ENCODE measurements around the gene SLC12A2.

Gene SLC12A2

DNA sequence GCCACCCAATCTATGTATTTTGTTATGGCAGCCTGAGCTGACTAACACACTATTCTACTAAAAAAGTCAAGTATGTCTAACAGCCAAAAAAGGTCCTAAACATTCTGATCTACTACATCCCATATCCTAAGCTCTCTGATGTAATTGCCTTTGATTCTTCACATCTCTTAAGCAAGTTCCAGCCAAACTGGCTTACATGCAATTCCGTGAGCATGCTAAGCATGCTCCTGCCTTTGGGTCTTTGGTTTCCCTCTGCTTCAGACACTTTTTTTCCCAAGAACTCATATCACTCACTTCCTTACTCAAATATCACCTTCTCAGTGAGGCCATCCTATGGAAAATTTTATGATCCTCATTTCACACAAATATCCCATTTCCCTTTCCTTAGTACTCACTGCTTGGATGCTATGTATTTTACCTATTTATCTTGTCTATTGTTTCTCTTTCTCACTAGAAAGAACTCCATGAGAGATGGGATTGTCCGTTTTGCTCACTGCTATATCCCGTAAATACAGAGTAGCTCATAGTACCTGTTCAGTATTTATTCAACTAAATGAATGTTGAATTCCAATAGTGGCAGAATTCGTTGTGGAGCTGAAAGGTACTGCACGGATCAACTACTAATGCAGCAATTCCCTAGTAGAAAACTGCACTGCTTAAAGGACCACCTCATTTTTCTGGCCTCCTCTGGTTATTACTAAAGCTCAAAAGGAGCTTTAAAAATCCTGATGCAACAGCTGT lies 2.3 kb upstream of the SLC12A2 start:
- TF ChIP-seq POLR2AphosphoS5 (IDR thresholded peaks at IDR 0.05; ENCODE audit: low read depth, low read length) (no peak), TAF1 (IDR thresholded peaks at IDR 0.05; ENCODE audit: borderline replicate concordance, insufficient read depth, low read length) (no peak), SIN3A (IDR thresholded peaks at IDR 0.05; ENCODE audit: borderline replicate concordance, insufficient read depth, low read length) (no peak), FOXP2 (optimal IDR thresholded peaks at IDR 0.05; ENCODE audit: borderline replicate concordance, extremely low read depth, extremely low read length, insufficient read depth) (no peak)
- TF ChIP-seq, protein P1, sequence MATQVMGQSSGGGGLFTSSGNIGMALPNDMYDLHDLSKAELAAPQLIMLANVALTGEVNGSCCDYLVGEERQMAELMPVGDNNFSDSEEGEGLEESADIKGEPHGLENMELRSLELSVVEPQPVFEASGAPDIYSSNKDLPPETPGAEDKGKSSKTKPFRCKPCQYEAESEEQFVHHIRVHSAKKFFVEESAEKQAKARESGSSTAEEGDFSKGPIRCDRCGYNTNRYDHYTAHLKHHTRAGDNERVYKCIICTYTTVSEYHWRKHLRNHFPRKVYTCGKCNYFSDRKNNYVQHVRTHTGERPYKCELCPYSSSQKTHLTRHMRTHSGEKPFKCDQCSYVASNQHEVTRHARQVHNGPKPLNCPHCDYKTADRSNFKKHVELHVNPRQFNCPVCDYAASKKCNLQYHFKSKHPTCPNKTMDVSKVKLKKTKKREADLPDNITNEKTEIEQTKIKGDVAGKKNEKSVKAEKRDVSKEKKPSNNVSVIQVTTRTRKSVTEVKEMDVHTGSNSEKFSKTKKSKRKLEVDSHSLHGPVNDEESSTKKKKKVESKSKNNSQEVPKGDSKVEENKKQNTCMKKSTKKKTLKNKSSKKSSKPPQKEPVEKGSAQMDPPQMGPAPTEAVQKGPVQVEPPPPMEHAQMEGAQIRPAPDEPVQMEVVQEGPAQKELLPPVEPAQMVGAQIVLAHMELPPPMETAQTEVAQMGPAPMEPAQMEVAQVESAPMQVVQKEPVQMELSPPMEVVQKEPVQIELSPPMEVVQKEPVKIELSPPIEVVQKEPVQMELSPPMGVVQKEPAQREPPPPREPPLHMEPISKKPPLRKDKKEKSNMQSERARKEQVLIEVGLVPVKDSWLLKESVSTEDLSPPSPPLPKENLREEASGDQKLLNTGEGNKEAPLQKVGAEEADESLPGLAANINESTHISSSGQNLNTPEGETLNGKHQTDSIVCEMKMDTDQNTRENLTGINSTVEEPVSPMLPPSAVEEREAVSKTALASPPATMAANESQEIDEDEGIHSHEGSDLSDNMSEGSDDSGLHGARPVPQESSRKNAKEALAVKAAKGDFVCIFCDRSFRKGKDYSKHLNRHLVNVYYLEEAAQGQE (IDR thresholded peaks at IDR 0.05; ENCODE audit: insufficient read depth in 1 of 2, low read depth in 2 of 2, low read length in 2 of 2), result no peak

DNA sequence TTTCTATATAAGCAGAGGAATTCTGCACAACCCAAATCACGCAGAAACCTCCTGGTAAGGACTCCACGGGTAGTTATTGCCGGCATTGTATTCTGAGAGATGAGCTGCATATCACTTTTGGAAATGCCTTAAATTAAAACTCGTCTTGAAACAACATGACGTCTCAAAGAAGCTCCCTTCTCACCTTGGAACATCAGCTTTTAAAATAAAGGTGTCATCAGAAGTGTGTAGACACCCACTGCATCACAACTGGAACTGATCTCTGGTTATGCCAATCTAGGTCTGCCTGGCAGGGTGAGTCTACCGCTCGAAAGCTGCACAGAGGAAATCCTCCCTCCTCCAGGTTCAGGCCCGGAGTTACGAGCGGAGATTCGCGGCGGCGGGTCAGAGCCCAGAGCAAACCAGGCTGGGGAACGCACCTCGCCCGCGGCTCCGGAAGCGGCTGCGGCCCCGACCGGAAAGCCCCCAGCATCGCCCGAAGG lies 974 bp upstream of the SLC12A2 start:
- TF ChIP-seq FOXP2 (optimal IDR thresholded peaks at IDR 0.05; ENCODE audit: borderline replicate concordance, extremely low read depth, extremely low read length, insufficient read depth) (no peak), SIN3A (IDR thresholded peaks at IDR 0.05; ENCODE audit: borderline replicate concordance, insufficient read depth, low read length) (no peak), TAF1 (IDR thresholded peaks at IDR 0.05; ENCODE audit: borderline replicate concordance, insufficient read depth, low read length) (no peak), POLR2AphosphoS5 (IDR thresholded peaks at IDR 0.05; ENCODE audit: low read depth, low read length) (no peak)
- TF ChIP-seq, protein P1 (IDR thresholded peaks at IDR 0.05; ENCODE audit: insufficient read depth in 1 of 2, low read depth in 2 of 2, low read length in 2 of 2), result no peak

DNA sequence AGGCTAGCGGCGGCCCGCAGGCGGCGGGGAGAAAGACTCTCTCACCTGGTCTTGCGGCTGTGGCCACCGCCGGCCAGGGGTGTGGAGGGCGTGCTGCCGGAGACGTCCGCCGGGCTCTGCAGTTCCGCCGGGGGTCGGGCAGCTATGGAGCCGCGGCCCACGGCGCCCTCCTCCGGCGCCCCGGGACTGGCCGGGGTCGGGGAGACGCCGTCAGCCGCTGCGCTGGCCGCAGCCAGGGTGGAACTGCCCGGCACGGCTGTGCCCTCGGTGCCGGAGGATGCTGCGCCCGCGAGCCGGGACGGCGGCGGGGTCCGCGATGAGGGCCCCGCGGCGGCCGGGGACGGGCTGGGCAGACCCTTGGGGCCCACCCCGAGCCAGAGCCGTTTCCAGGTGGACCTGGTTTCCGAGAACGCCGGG lies 253 bp downstream of the SLC12A2 start:
- TF ChIP-seq, protein P1 (IDR thresholded peaks at IDR 0.05; ENCODE audit: insufficient read depth in 1 of 2, low read depth in 2 of 2, low read length in 2 of 2), result 0 out of 4 replicates have a peak, but pooled peaks of 1 of the 2 experiments have one; percentile 15
- TF ChIP-seq SIN3A (IDR thresholded peaks at IDR 0.05; ENCODE audit: borderline replicate concordance, insufficient read depth, low read length), result no peak
- TF ChIP-seq FOXP2 (optimal IDR thresholded peaks at IDR 0.05; ENCODE audit: borderline replicate concordance, extremely low read depth, extremely low read length, insufficient read depth), result peak; percentile 58
- TF ChIP-seq POLR2AphosphoS5 (IDR thresholded peaks at IDR 0.05; ENCODE audit: low read depth, low read length), result no peak; the same call in none of the 2 replicates
- no peak for TF ChIP-seq TAF1 (IDR thresholded peaks at IDR 0.05; ENCODE audit: borderline replicate concordance, insufficient read depth, low read length)

DNA sequence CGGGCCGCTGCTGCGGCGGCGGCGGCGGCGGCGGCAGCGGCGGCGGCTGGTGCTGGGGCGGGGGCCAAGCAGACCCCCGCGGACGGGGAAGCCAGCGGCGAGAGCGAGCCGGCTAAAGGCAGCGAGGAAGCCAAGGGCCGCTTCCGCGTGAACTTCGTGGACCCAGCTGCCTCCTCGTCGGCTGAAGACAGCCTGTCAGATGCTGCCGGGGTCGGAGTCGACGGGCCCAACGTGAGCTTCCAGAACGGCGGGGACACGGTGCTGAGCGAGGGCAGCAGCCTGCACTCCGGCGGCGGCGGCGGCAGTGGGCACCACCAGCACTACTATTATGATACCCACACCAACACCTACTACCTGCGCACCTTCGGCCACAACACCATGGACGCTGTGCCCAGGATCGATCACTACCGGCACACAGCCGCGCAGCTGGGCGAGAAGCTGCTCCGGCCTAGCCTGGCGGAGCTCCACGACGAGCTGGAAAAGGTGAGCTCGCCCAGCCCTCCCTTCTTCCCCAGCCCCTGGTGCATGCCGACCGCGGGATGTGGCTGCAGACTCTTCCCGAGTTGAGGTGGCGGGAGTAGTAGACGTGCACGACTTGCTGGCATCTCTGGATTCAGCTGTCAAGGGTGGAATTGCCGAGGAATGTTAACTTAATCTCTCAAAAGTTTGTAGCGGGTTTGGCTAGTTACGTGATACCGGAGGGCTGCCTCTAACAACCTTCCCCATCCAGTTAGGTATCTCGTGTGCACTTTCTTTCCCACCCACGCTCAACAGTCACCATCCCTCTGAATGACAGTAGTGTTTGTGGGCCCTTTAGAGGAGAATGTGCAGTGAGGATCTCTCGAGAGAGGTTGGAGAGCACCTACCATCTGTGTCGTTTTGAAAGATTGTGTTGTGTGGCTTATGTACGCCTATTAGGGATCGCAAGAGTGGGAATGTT lies 932 bp downstream of the SLC12A2 start:
- TF ChIP-seq POLR2AphosphoS5 (IDR thresholded peaks at IDR 0.05; ENCODE audit: low read depth, low read length) (no peak), SIN3A (IDR thresholded peaks at IDR 0.05; ENCODE audit: borderline replicate concordance, insufficient read depth, low read length) (no peak), TAF1 (IDR thresholded peaks at IDR 0.05; ENCODE audit: borderline replicate concordance, insufficient read depth, low read length) (no peak), FOXP2 (optimal IDR thresholded peaks at IDR 0.05; ENCODE audit: borderline replicate concordance, extremely low read depth, extremely low read length, insufficient read depth) (no peak)
- TF ChIP-seq, protein P1 (IDR thresholded peaks at IDR 0.05; ENCODE audit: insufficient read depth in 1 of 2, low read depth in 2 of 2, low read length in 2 of 2), result no peak

Data from PFSK-1 (cell line).